ENCODE measurements around the gene SNN.

SNN gene

GRCh38 chr16:11683145-11683544, 14.9 kb downstream of the SNN start:
- Histone ChIP-seq H3K4me1 (no peaks in the 10 kb centered on the region), H3K36me3 (ENCODE audit: control insufficient read depth, insufficient read depth, low read length) (no peaks in the 10 kb centered on the region), H2AFZ (no peak overlapping the region), H3K4me2 (ENCODE audit: low read length) (no peak overlapping the region), H3K27ac (no peak overlapping the region), H3K79me2 (peaks cover 8% of the 10 kb centered on the region), H3K9me3 (ENCODE audit: control insufficient read depth, low read length) (no peaks in the 10 kb centered on the region), H3K27me3 (ENCODE audit: control insufficient read depth, insufficient read depth, low read length) (no peaks in the 10 kb centered on the region), H3K9ac (no peak overlapping the region), H3K4me3 (ENCODE audit: low read depth, low read length) (no peak overlapping the region)
- TF ChIP-seq CTCF (IDR thresholded peaks at IDR 0.05) = no peak

GRCh38 chr16:11684231-11685025, 16.2 kb downstream of the SNN start:
- Histone ChIP-seq H3K9me3 (ENCODE audit: control insufficient read depth, low read length) (no peaks in the 10 kb centered on the region), H3K4me3 (ENCODE audit: low read depth, low read length) (no peak overlapping the region), H2AFZ (no peak overlapping the region), H3K36me3 (ENCODE audit: control insufficient read depth, insufficient read depth, low read length) (no peaks in the 10 kb centered on the region), H3K79me2 (peaks cover 8% of the 10 kb centered on the region), H3K27me3 (ENCODE audit: control insufficient read depth, insufficient read depth, low read length) (no peaks in the 10 kb centered on the region), H3K4me2 (ENCODE audit: low read length) (no peak overlapping the region), H3K9ac (no peak overlapping the region), H3K27ac (no peak overlapping the region), H3K4me1 (peaks cover 3% of the 10 kb centered on the region)
- no peak for TF ChIP-seq CTCF (IDR thresholded peaks at IDR 0.05)

- Histone ChIP-seq H3K9me3 (ENCODE audit: control insufficient read depth, low read length) (no peaks in the 10 kb centered on the region), H3K9ac (no peak overlapping the region), H3K27ac (no peak overlapping the region), H3K79me2 (peaks cover 8% of the 10 kb centered on the region), H3K36me3 (ENCODE audit: control insufficient read depth, insufficient read depth, low read length) (no peaks in the 10 kb centered on the region), H3K4me2 (ENCODE audit: low read length) (no peak overlapping the region), H2AFZ (no peak overlapping the region), H3K4me1 (peaks cover 11% of the 10 kb centered on the region), H3K27me3 (ENCODE audit: control insufficient read depth, insufficient read depth, low read length) (no peaks in the 10 kb centered on the region), H3K4me3 (ENCODE audit: low read depth, low read length) (no peak overlapping the region)
- no peak for TF ChIP-seq CTCF (IDR thresholded peaks at IDR 0.05)
These were observed 17.8 kb downstream of the SNN start for GRCh38 chr16:11685844-11686618.

GRCh38 chr16:11686713-11687380, 18.6 kb downstream of the SNN start:
- H2AFZ ChIP-seq = no peak overlapping the region
- no peaks in the 10 kb centered on the region for H3K9me3 ChIP-seq (ENCODE audit: control insufficient read depth, low read length)
- no peaks in the 10 kb centered on the region for H3K36me3 ChIP-seq (ENCODE audit: control insufficient read depth, insufficient read depth, low read length)
- no peak overlapping the region for H3K4me2 ChIP-seq (ENCODE audit: low read length)
- no peak overlapping the region for H3K4me3 ChIP-seq (ENCODE audit: low read depth, low read length)
- H3K4me1 ChIP-seq = peaks cover 11% of the 10 kb centered on the region
- no peak for TF ChIP-seq CTCF (IDR thresholded peaks at IDR 0.05)
- no peak overlapping the region for H3K9ac ChIP-seq
- peaks cover 8% of the 10 kb centered on the region for H3K79me2 ChIP-seq
- H3K27me3 ChIP-seq (ENCODE audit: control insufficient read depth, insufficient read depth, low read length) = no peaks in the 10 kb centered on the region
- H3K27ac ChIP-seq = no peak overlapping the region
